SK-N-MC (cell line): ENCODE measurements around the gene GPR139.

ENCODE experiments used
- DNase-seq: peaks from one replicate; pipeline ENCODE4 v3.0.0-alpha.2; 2011; ENCODE audit warnings: low read depth, low spot score
- H3K27ac ChIP-seq: fragments of 200-600 bp; sonication (generic); 2 replicates; pipeline ENCODE4 v1.5.1; 2016; ENCODE audit warnings: mixed run types
- H3K36me3 ChIP-seq: fragments of 200-600 bp; sonication (generic); 2 replicates; pipeline ENCODE4 v1.6.1; 2017; ENCODE audit warnings: antibody characterized with exemption, low read length, mixed read lengths; ENCODE audit not compliant: insufficient read depth
- H3K4me3 ChIP-seq: fragments of 200-600 bp; sonication (generic); 2 replicates; pipeline ENCODE4 v1.5.1; 2016
- H3K9ac ChIP-seq: fragments of 200-600 bp; sonication (generic); 2 replicates; pipeline ENCODE4 v1.8.0; 2017; ENCODE audit warnings: mixed run types, mixed read lengths; ENCODE audit not compliant: insufficient read length
- H3K9me3 ChIP-seq: fragments of 200-600 bp; sonication (generic); 2 replicates; pipeline ENCODE4 v1.6.1; 2017; ENCODE audit warnings: low read depth, mild to moderate bottlenecking, antibody characterized with exemption, low read length, moderate library complexity, mixed read lengths
- EZH2 ChIP-seq: fragments of 200-600 bp; sonication (generic); IDR thresholded peaks from one replicate; pipeline ENCODE4 v1.6.1; 2017; ENCODE audit warnings: antibody characterized with exemption
- FOXP2 ChIP-seq: optimal IDR thresholded peaks from 2 replicates; pipeline ENCODE3; 2011; ENCODE audit warnings: mild to moderate bottlenecking, moderate library complexity; ENCODE audit not compliant: insufficient read depth; ENCODE audit errors: extremely low read length, control extremely low read depth
- POLR2AphosphoS5 ChIP-seq: IDR thresholded peaks from 2 replicates; pipeline ENCODE4 v1.6.1; 2012; ENCODE audit warnings: mild to moderate bottlenecking, low read depth, low read length, borderline replicate concordance

Gene GPR139

GRCh38 chr16:20094157-20094556, 20.5 kb upstream of the GPR139 start:
- H3K4me3 ChIP-seq = no peak overlapping the region
- H3K9me3 ChIP-seq = no peaks in the 10 kb centered on the region
- TF ChIP-seq POLR2AphosphoS5 (no peak), EZH2 (no peak), FOXP2 (no peak)
- H3K9ac ChIP-seq = no peak overlapping the region
- H3K36me3 ChIP-seq = no peaks in the 10 kb centered on the region
- H3K27ac ChIP-seq = no peak overlapping the region
- DNase-seq = no peak

GRCh38 chr16:20089246-20089965, 15.7 kb upstream of the GPR139 start:
- TF ChIP-seq FOXP2 = no peak
- TF ChIP-seq POLR2AphosphoS5 = no peak
- no peak for TF ChIP-seq EZH2
- Histone ChIP-seq H3K4me3 (no peak overlapping the region), H3K27ac (no peak overlapping the region), H3K36me3 (no peaks in the 10 kb centered on the region), H3K9me3 (no peaks in the 10 kb centered on the region), H3K9ac (no peak overlapping the region)
- DNase-seq = no peak

DNA sequence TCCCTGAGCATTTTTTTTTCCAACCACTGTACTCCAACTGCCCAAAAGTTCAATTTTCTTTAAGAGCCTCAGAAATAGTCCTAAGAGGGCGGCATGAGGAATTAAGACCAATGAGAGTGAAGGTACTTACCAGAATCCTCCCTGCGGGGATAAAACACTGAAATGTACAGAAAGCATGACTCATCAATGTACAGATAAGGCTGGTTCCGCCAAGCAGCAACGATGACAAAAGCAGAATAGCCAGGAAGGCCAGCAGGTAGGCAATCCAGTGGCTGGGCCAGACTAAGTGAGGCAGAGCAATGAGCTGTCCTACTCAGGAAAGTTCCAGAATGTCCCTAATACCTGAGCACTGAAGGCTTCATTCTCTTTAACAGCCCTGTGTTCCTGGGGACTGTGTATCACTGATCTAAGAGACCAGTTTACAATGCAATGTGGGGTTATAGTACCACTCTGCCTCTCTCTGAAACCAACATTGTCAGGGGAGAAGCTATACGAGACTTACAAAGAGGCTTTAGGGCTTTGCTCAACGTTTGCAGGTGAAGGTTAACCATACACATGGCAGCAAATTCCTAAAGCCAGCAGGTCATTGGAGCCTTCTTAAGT, 11.0 kb upstream of the GPR139 start:
- H3K4me3 ChIP-seq = no peak overlapping the region
- TF ChIP-seq EZH2 = no peak
- no peak for TF ChIP-seq POLR2AphosphoS5
- TF ChIP-seq FOXP2 = no peak
- no peak for DNase-seq
- no peaks in the 10 kb centered on the region for H3K36me3 ChIP-seq
- H3K27ac ChIP-seq = no peak overlapping the region
- no peaks in the 10 kb centered on the region for H3K9me3 ChIP-seq
- H3K9ac ChIP-seq = no peak overlapping the region

- H3K9me3 ChIP-seq = no peaks in the 10 kb centered on the region
- H3K36me3 ChIP-seq = no peaks in the 10 kb centered on the region
- DNase-seq = no peak
- no peak overlapping the region for H3K27ac ChIP-seq
- H3K4me3 ChIP-seq = no peak overlapping the region
- TF ChIP-seq FOXP2 = no peak
- TF ChIP-seq EZH2 = no peak
- no peak for TF ChIP-seq POLR2AphosphoS5
- no peak overlapping the region for H3K9ac ChIP-seq
Observed at GRCh38 chr16:20079106-20079505, 5.4 kb upstream of the GPR139 start.

DNA sequence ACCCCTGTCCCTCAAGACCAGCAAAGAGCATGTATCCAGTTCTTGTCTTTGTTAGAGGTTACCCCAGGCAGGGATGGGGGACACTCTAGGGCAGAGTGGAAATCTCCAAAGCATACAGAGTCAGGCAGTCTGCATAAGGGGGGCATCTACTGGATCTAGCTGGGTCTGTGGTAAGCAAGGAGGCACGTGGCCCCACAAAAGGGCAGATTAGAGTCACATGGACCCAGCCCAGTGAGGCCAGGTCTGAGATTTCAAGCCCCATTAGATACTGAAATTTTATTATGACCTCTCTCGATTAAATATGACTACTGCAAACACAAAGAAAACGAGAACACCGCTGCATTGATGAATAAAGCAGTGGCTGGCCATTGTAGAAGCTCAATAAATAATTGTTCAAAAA, 1.6 kb upstream of the GPR139 start:
- no peak for DNase-seq
- no peaks in the 10 kb centered on the region for H3K9me3 ChIP-seq
- H3K27ac ChIP-seq = no peak overlapping the region
- H3K4me3 ChIP-seq = no peak overlapping the region
- no peak overlapping the region for H3K9ac ChIP-seq
- no peaks in the 10 kb centered on the region for H3K36me3 ChIP-seq
- no peak for TF ChIP-seq FOXP2
- TF ChIP-seq POLR2AphosphoS5 = no peak
- TF ChIP-seq EZH2 = no peak

GRCh38 chr16:20074099-20074991, 655 bp upstream of the GPR139 start:
- no peak for DNase-seq
- no peak overlapping the region for H3K27ac ChIP-seq
- no peak overlapping the region for H3K4me3 ChIP-seq

GRCh38 chr16:20072874-20073202, 852 bp downstream of the GPR139 start:
- TF ChIP-seq FOXP2 (no peak), POLR2AphosphoS5 (no peak), EZH2 (no peak)
- no peak overlapping the region for H3K27ac ChIP-seq
- no peak overlapping the region for H3K4me3 ChIP-seq
- H3K9ac ChIP-seq = no peak overlapping the region
- no peaks in the 10 kb centered on the region for H3K36me3 ChIP-seq
- DNase-seq = no peak
- no peaks in the 10 kb centered on the region for H3K9me3 ChIP-seq

More at GRCh38 chr16:20074099-20074991, 655 bp upstream of the GPR139 start:
- no peaks in the 10 kb centered on the region for H3K36me3 ChIP-seq
- TF ChIP-seq FOXP2 (no peak), EZH2 (no peak), POLR2AphosphoS5 (no peak)
- H3K9ac ChIP-seq = no peak overlapping the region
- no peaks in the 10 kb centered on the region for H3K9me3 ChIP-seq

DNA sequence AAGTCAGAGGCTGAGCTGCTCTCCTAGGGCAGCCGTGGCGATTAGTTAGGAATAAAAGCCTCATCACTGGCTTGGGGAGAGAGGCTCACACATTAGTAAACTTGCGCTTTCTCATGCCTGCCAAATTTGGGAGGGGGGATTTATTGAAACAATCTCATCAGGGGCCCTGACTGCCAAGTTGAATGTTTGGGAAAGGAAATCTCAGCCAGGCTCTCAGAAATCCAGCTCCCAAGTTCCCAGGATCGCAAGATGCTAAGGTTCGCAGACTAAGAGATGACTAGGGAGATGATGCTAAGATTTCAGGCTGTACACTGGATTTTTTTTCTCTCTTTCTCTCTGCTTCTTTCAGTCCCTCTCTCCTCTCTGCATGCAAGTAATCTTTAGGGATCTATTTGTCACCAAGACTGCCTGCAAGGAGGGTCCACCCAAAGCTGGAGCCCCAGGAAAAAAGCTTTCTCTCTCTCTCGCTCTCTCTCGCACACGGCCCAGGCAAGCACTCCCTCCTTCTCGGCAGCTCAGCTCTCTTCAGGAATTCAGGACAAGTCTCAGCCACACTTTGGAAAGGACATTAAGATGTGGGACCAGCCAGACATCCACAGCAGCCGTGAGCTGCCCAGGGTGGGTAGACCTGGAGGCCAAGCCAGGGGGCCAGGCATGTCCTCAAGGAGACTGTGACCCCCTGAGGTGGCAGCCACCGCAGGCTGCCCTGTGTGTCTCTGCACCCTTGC, 1.4 kb downstream of the GPR139 start:
- Histone ChIP-seq H3K4me3 (no peak overlapping the region), H3K27ac (no peak overlapping the region), H3K9ac (no peak overlapping the region), H3K9me3 (no peaks in the 10 kb centered on the region), H3K36me3 (no peaks in the 10 kb centered on the region)
- no peak for DNase-seq
- TF ChIP-seq FOXP2 (no peak), EZH2 (no peak), POLR2AphosphoS5 (no peak)
